ENCODE results near the gene SLC25A5. TPM values are rescaled to one million over a fixed set of nuclear protein-coding genes. Genes with fewer than 3 reads are reported as not detected.

Gene SLC25A5
- total RNA-seq, 1 experiment from 2014 or later, result 573 TPM

- TF ChIP-seq ARID4B (CRISPR knock-in tag; IDR thresholded peaks at IDR 0.05; ENCODE audit: borderline replicate concordance) (no peak; the same call in 1 of the 2 replicates), NFE2L1 (CRISPR knock-in tag; IDR thresholded peaks at IDR 0.05) (peak; percentile 56; the same call in 1 of the 2 replicates), AFF4 (CRISPR knock-in tag; IDR thresholded peaks at IDR 0.05; ENCODE audit: borderline replicate concordance) (no peak), USF2 (CRISPR knock-in tag; IDR thresholded peaks at IDR 0.05) (peak; percentile 75), TEAD4 (CRISPR knock-in tag; IDR thresholded peaks at IDR 0.05) (no peak), SOX15 (CRISPR knock-in tag; IDR thresholded peaks at IDR 0.05) (no peak), PRRX2 (CRISPR knock-in tag; IDR thresholded peaks at IDR 0.05) (no peak), ZSCAN18 (CRISPR knock-in tag; IDR thresholded peaks at IDR 0.05) (no peak), ZNF219 (CRISPR knock-in tag; IDR thresholded peaks at IDR 0.05; ENCODE audit: borderline replicate concordance) (no peak), JAZF1 (CRISPR knock-in tag; IDR thresholded peaks at IDR 0.05) (no peak)
Measured at GRCh38 chrX:119467842-119468550, at the start of gene SLC25A5 (continued).

GRCh38 chrX:119419146-119419545 lies 49.1 kb upstream of the SLC25A5 start:
- CTCF ChIA-PET, result interaction anchor here (2.1 kb wide), 1 partner anchor 93 kb away, joined by 7 read pairs; no protein-coding TSS in a partner anchor
- H3K27me3 Mint-ChIP-seq (ENCODE audit: low read depth), result no peaks in the 10 kb centered on the region
- POLR2A ChIA-PET, result no interaction called here
- no peak overlapping the region for H3K27ac Mint-ChIP-seq
- DNase-seq (ENCODE audit: low spot score) (no peak), ATAC-seq (no peak)
- no peaks in the 10 kb centered on the region for H3K9me3 Mint-ChIP-seq
- no peak overlapping the region for H3K4me3 Mint-ChIP-seq
- peaks cover 17% of the 10 kb centered on the region for H3K4me1 Mint-ChIP-seq
- H3K36me3 Mint-ChIP-seq, result no peaks in the 10 kb centered on the region
- TF ChIP-seq GABPB1 (CRISPR knock-in tag; IDR thresholded peaks at IDR 0.05) (no peak), FOXK1 (CRISPR knock-in tag; IDR thresholded peaks at IDR 0.05) (no peak), TEAD1 (CRISPR knock-in tag; IDR thresholded peaks at IDR 0.05) (no peak), TP53 (CRISPR knock-in tag; IDR thresholded peaks at IDR 0.05) (no peak), AR (CRISPR knock-in tag; IDR thresholded peaks at IDR 0.05) (no peak), E2F4 (CRISPR knock-in tag; IDR thresholded peaks at IDR 0.05; ENCODE audit: borderline replicate concordance, low read depth) (no peak), MXD4 (CRISPR knock-in tag; IDR thresholded peaks at IDR 0.05; ENCODE audit: borderline replicate concordance) (no peak), HMGA2 (CRISPR knock-in tag; IDR thresholded peaks at IDR 0.05) (no peak), GRHL2 (CRISPR knock-in tag; IDR thresholded peaks at IDR 0.05; ENCODE audit: insufficient replicate concordance, severe bottlenecking) (no peak), CREB1 (CRISPR knock-in tag; IDR thresholded peaks at IDR 0.05) (no peak)
